ENCODE results near the gene ABHD10.
"Not testable (repeated sequence)": the region's sequence is repeated elsewhere in the genome, so short reads cannot be mapped to it uniquely, and the experiment has no call there.

The ABHD10 gene

GRCh38 chr3:112032098-112032731 is 53.4 kb downstream of the ABHD10 start:
- no peak for DNase-seq (ENCODE audit: low spot score)

GRCh38 chr3:112034436-112034835 is 55.6 kb downstream of the ABHD10 start, which contains the start of gene TMPRSS7:
Gene TMPRSS7 (plus strand): TSS chr3:112034736. CDS start chr3:112034846, 110 bp downstream.
- no peak for DNase-seq (ENCODE audit: low spot score)

GRCh38 chr3:112035241-112035640 is 56.4 kb downstream of the ABHD10 start:
- DNase-seq (ENCODE audit: low spot score): no peak

- not testable (repeated sequence) for DNase-seq (ENCODE audit: low spot score)
Measured at GRCh38 chr3:112037194-112037593, 58.4 kb downstream of the ABHD10 start.

- DNase-seq (ENCODE audit: low spot score): no peak
Measured at GRCh38 chr3:112038863-112039262, 60.0 kb downstream of the ABHD10 start.

DNA sequence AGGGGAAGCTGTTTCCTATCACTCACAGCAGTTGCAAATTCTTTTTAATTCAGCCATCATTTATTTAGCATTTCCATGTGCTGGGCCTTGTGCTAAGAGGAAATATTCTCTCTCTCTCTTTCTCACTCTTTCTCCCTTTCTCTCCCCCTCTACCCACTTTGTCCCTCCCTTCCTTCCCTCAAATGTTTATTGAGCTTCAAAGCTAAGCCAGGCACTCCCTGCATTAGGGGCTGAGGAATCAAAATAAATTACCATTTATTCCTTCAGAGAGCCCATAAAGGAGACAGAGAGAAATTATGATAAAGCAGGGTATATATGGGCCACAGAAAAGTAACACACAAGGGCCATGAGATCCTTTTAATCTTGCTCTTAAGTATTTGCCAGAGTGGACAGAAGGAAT is 62.5 kb downstream of the ABHD10 start:
- DNase-seq (ENCODE audit: low spot score): no peak

DNA sequence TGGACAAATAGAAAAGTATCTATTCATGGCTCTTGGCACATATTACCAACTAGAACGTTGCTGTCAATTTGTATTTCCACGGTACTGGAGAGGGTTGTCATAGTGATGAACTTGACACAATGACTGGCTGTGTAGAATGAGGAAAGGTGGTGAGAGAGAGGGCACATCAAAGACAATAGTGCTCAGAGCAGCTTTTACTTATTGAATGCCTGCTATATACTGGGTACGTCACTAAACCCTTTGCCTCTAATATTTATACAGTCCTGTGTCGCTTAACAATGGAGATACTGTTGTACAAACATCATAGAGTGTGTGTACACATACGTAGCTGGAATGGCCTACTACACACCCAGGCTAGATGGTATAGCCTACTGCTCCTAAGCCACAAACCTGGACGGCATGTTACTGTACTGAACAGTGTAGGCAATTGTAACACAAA is 64.0 kb downstream of the ABHD10 start:
- no peak for DNase-seq (ENCODE audit: low spot score)

Measured in CD4-positive, alpha-beta T cell treated with Interleukin-2 at 100 ng/mL for 4 hours (primary cell).